SH-SY5Y (cell line): ENCODE results near the gene FCN1.

Experiments
- GATA2 ChIP-seq: IDR thresholded peaks from 2 replicates; pipeline ENCODE4 v1.6.1; 2011; ENCODE audit warnings: mild to moderate bottlenecking, low read depth, low read length
- GATA3 ChIP-seq: IDR thresholded peaks from 2 replicates; pipeline ENCODE4 v1.6.1; 2011; ENCODE audit warnings: low read depth, mild to moderate bottlenecking, low read length, moderate library complexity

GRCh38 chr9:134886413-134886913, 31.2 kb downstream of the FCN1 start:
- TF ChIP-seq GATA3 (no peak), GATA2 (no peak)
